GM23338 (cell line): ENCODE data around the gene LETMD1.

Experiments used
- EZH2 ChIP-seq: fragments of 200-600 bp; sonication (generic); IDR thresholded peaks from one replicate; pipeline ENCODE4 v1.8.0; 2017; ENCODE audit warnings: antibody characterized with exemption, mild to moderate bottlenecking, low read depth; ENCODE audit not compliant: unreplicated experiment
- STAT1 ChIP-seq: IDR thresholded peaks from one replicate; pipeline ENCODE4 v1.6.1; 2016; ENCODE audit warnings: antibody characterized with exemption; ENCODE audit not compliant: unreplicated experiment
- TF ChIP-seq, protein P1 (sequence below), 2 experiments: fragments of 200-600 bp in 1 of 2; sonication (generic) in 1 of 2; conservative IDR thresholded peaks; 2 replicates each; pipeline versions ENCODE4 v1.5.1 to v1.6.1; 2016 to 2017; ENCODE audit warnings: antibody characterized with exemption in 2 of 2, low read depth in 2 of 2, mild to moderate bottlenecking in 2 of 2, moderate library complexity in 1 of 2

DNA sequence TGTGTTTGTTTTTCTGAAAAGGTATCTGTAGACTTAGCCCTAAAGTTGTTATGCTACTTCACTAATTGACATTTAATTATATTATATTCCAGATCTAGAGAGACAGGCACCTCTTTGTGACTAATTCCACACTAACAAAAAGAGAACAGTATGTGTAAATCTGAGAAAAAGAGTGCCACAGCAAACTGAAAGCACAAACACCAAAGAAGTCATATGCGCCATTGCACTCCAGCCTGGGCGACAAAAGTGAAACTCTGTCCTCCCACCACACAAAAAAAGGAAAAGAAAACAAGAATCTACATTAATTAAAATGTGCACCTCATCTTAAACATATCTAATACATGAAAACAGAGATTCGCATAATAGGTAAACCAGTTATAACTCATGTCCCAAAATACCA lies 39.7 kb downstream of the LETMD1 start:
- TF ChIP-seq STAT1 (no peak), EZH2 (no peak)
- TF ChIP-seq, protein P1, sequence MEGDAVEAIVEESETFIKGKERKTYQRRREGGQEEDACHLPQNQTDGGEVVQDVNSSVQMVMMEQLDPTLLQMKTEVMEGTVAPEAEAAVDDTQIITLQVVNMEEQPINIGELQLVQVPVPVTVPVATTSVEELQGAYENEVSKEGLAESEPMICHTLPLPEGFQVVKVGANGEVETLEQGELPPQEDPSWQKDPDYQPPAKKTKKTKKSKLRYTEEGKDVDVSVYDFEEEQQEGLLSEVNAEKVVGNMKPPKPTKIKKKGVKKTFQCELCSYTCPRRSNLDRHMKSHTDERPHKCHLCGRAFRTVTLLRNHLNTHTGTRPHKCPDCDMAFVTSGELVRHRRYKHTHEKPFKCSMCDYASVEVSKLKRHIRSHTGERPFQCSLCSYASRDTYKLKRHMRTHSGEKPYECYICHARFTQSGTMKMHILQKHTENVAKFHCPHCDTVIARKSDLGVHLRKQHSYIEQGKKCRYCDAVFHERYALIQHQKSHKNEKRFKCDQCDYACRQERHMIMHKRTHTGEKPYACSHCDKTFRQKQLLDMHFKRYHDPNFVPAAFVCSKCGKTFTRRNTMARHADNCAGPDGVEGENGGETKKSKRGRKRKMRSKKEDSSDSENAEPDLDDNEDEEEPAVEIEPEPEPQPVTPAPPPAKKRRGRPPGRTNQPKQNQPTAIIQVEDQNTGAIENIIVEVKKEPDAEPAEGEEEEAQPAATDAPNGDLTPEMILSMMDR (conservative IDR thresholded peaks at IDR 0.05; ENCODE audit: low read depth in 2 of 2), result no peak
